Spleen (tissue), 11 donors: Measurements from ENCODE around the gene USP33. TPM values are rescaled to one million over a fixed set of nuclear protein-coding genes. Genes with fewer than 3 reads are reported as not detected.

Source experiments
- DNase-seq: peaks from one replicate; pipeline ENCODE4 v3.0.0-alpha.2; 2020
- H3K27ac ChIP-seq, 8 donors: fragments of 200-600 bp; sonication (generic) in 7 of 8; 1 replicate in 4 of 8; 2 replicates in 4 of 8; pipeline versions ENCODE4 v1.5.0 to v1.8.0; 2016 to 2021; ENCODE audit warnings: inconsistent platforms in 4 of 8, mild to moderate bottlenecking in 4 of 8, moderate library complexity in 1 of 8
- H3K27me3 ChIP-seq, 7 donors: fragments of 200-600 bp; sonication (generic) in 6 of 7; replicated peaks in 1 of 7; 1 replicate in 4 of 7; 2 replicates in 3 of 7; pipeline versions ENCODE4 v1.5.0 to v1.8.0; 2016 to 2021; ENCODE audit warnings: inconsistent platforms in 3 of 7, mild to moderate bottlenecking in 1 of 7
- H3K36me3 ChIP-seq, 6 donors: fragments of 200-600 bp; sonication (generic) in 5 of 6; 1 replicate in 4 of 6; 2 replicates in 2 of 6; pipeline versions ENCODE4 v1.5.0 to v1.8.0; 2016 to 2021; ENCODE audit warnings: inconsistent platforms in 2 of 6
- H3K4me1 ChIP-seq, 6 donors: fragments of 200-600 bp; sonication (generic) in 5 of 6; 1 replicate in 3 of 6; 2 replicates in 3 of 6; pipeline versions ENCODE4 v1.5.0 to v1.8.0; 2016 to 2021; ENCODE audit warnings: inconsistent platforms in 3 of 6
- H3K4me3 ChIP-seq, 8 donors: fragments of 200-600 bp; sonication (generic) in 7 of 8; 1 replicate in 4 of 8; 2 replicates in 4 of 8; pipeline versions ENCODE4 v1.5.0 to v1.8.0; 2016 to 2021; ENCODE audit warnings: inconsistent platforms in 4 of 8, mild to moderate bottlenecking in 4 of 8, moderate library complexity in 2 of 8
- H3K9me3 ChIP-seq, 8 donors: fragments of 200-600 bp; sonication (generic) in 7 of 8; 1 replicate in 4 of 8; 2 replicates in 4 of 8; pipeline versions ENCODE4 v1.5.0 to v1.8.0; 2016 to 2021; ENCODE audit warnings: inconsistent platforms in 4 of 8
- POLR2A ChIP-seq, 3 donors: fragments of 450-650 bp; IDR thresholded peaks; one replicate each; pipeline ENCODE4 v1.5.1; 2017; ENCODE audit warnings: antibody characterized with exemption in 3 of 3, mild to moderate bottlenecking in 1 of 3
- POLR2AphosphoS5 ChIP-seq, 3 donors: sonication (generic); formaldehyde crosslinking; IDR thresholded peaks; one replicate each; pipeline ENCODE4 v1.5.1; 2017; ENCODE audit warnings: antibody characterized with exemption in 3 of 3
- WGBS, 5 donors: extraction: QIAGEN DNeasy Blood & Tissue Kit in 3 of 5; methylation state at CpG; one replicate each; pipeline versions ENCODE4 v1.1.5 to v1.1.7; 2013 to 2018; 5-methylcytosine and 5-hydroxymethylcytosine counted together
- intact Hi-C: fragments of 100-400 bp; cut with DNase I; formaldehyde crosslinking; loops from one replicate; pipeline ENCODE4 v1.15.0; 2023; ENCODE audit warnings: low total_unique reads
- polyA plus RNA-seq, 3 donors: library from polyadenylated mRNA; stranded (reverse); fragments of 200-250 nt; gene quantifications; one replicate each; pipeline ENCODE4 v1.2.1, GENCODE V29; 2013
- total RNA-seq, 7 donors: library from RNA; depleted of rRNA in 3 of 7; stranded (reverse); fragments of >200 nt in 3 of 7; fragmentation: NEBNext Ultra II Directional in 4 of 7; extraction: Animal tissue kit (Norgen Biotek cat#: 25700) in 4 of 7; gene quantifications; one replicate each; pipeline versions ENCODE4 v1.1.0 to v1.2.1, GENCODE V29; 2016 to 2021
- TF ChIP-seq, protein P1 (sequence below), 11 experiments: fragments of 200-600 bp in 7 of 11; fragments of 450-650 bp in 4 of 11; sonication (generic) in 4 of 11; IDR thresholded peaks in 8 of 11; conservative IDR thresholded peaks in 3 of 11; 1 replicate in 7 of 11; 2 replicates in 4 of 11; pipeline versions ENCODE4 v1.4.0 to v1.8.0; 2016 to 2021; ENCODE audit warnings: antibody characterized with exemption in 11 of 11, inconsistent platforms in 4 of 11, mild to moderate bottlenecking in 1 of 11
- donor health status: healthy with polysubstance abuse.
- donor health status: DM: no; HTN: no; CAD: no; lungs with moderate emphysema.
- donor health status: DM: no; HTN: no; CAD: no.
- donor health status: Bipolar disorder and iron deficiency.
- donor health status: healthy.
- donor health status: DM: no; HTN: no; CAD: no.
- donor health status: DM: yes; HTN: yes; CAD: no.

Gene USP33
- total and polyA plus RNA-seq, 10 donors: 20.3 to 105 (median 73.5) TPM

- intact Hi-C loops: no loop called here
These were observed 70.7 kb downstream of the USP33 start for GRCh38 chr1:77688939-77689338.

GRCh38 chr1:77687519-77687906 is 72.1 kb downstream of the USP33 start:
- 42 to 67% (median 59%) methylated on average over 19 to 21 of the region's 21 CpGs for WGBS, 5 donors
- Histone ChIP-seq H3K27me3 (no peaks in the 10 kb centered on the region), H3K27ac (peak overlapping the region in 1 of 8 donors; percentile 38), H3K4me1 (peaks cover 4 to 13% (median 8%) of the 10 kb centered on the region in 6 donors), H3K36me3 (peaks cover 0 to 25% (median 3%) of the 10 kb centered on the region in 6 donors), H3K9me3 (peaks cover 0 to 6% (median 0%) of the 10 kb centered on the region in 8 donors), H3K4me3 (peak overlapping the region in 6 of 8 donors; percentile 3 to 56 (median 22))
- intact Hi-C loops: no loop called here
- DNase-seq: peak; percentile 74
- TF ChIP-seq, protein P1, sequence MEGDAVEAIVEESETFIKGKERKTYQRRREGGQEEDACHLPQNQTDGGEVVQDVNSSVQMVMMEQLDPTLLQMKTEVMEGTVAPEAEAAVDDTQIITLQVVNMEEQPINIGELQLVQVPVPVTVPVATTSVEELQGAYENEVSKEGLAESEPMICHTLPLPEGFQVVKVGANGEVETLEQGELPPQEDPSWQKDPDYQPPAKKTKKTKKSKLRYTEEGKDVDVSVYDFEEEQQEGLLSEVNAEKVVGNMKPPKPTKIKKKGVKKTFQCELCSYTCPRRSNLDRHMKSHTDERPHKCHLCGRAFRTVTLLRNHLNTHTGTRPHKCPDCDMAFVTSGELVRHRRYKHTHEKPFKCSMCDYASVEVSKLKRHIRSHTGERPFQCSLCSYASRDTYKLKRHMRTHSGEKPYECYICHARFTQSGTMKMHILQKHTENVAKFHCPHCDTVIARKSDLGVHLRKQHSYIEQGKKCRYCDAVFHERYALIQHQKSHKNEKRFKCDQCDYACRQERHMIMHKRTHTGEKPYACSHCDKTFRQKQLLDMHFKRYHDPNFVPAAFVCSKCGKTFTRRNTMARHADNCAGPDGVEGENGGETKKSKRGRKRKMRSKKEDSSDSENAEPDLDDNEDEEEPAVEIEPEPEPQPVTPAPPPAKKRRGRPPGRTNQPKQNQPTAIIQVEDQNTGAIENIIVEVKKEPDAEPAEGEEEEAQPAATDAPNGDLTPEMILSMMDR (IDR thresholded peaks at IDR 0.05 in 8 of 11, conservative IDR thresholded peaks at IDR 0.05 in 3 of 11): peak in 5 of 11 experiments; percentile 10 to 50 (median 13)
- no peak for TF ChIP-seq POLR2AphosphoS5 (IDR thresholded peaks at IDR 0.05)

More at GRCh38 chr1:77688939-77689338, 70.7 kb downstream of the USP33 start:
- peaks cover 0 to 40% (median 4%) of the 10 kb centered on the region in 6 donors for H3K36me3 ChIP-seq
- no peak overlapping the region for H3K4me3 ChIP-seq
- no peak for DNase-seq
- peaks cover under 1 to 7% (median 4%) of the 10 kb centered on the region in 6 donors for H3K4me1 ChIP-seq
- no peak for TF ChIP-seq POLR2A (IDR thresholded peaks at IDR 0.05)
- TF ChIP-seq, protein P1 (IDR thresholded peaks at IDR 0.05 in 8 of 11, conservative IDR thresholded peaks at IDR 0.05 in 3 of 11): no peak
- no peak for TF ChIP-seq POLR2AphosphoS5 (IDR thresholded peaks at IDR 0.05)
- H3K9me3 ChIP-seq: peaks cover 0 to 6% (median 0%) of the 10 kb centered on the region in 8 donors
- no peaks in the 10 kb centered on the region for H3K27me3 ChIP-seq
- H3K27ac ChIP-seq: no peak overlapping the region
- 77 to 86% (median 84%) methylated on average over 3 of the region's 3 CpGs for WGBS, 5 donors

DNA sequence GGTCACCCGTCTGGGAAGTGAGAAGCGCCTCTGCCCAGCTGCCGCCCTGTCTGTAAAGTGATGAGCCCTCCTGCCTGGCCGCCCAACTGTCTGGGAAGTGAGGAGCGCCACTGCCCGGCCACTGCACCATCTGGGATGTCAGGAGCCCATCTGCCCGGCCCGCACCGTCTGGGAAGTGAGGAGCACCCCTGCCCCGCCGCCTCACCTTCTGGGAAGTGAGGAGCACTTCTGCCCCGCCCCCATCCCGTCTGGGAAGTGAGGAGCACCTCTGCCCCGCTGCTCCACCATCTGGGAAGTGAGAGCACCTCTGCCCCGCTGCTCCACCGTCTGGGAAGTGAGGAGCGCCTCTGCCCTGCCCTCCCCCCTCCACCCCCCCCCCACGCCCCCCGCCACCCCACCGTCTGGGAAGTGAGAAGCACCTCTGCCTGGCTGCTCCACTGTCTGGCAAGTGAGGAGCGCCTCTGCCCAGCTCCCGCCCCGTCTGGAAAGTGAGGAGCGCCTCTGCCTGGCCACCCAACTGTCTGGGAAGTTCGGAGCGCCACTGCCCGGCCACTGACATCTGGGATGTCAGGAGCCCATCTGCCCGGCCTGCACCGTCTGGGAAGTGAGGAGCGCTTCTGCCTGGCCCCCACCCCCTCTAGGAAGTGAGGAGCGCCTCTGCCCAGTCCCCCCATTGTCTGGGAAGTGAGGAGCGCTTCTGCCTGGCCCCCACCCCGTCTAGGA is 72.7 kb downstream of the USP33 start:
- peaks cover 4 to 16% (median 8%) of the 10 kb centered on the region in 6 donors for H3K4me1 ChIP-seq
- no peaks in the 10 kb centered on the region for H3K27me3 ChIP-seq
- TF ChIP-seq POLR2AphosphoS5 (IDR thresholded peaks at IDR 0.05): no peak
- TF ChIP-seq, protein P1 (IDR thresholded peaks at IDR 0.05 in 8 of 11, conservative IDR thresholded peaks at IDR 0.05 in 3 of 11): no peak
- no peak for TF ChIP-seq POLR2A (IDR thresholded peaks at IDR 0.05)
- H3K9me3 ChIP-seq: peaks cover 0 to 2% (median 0%) of the 10 kb centered on the region in 8 donors
- H3K27ac ChIP-seq: peak overlapping the region in 1 of 8 donors; percentile 38
- intact Hi-C loops: no loop called here
- peak; percentile 75 for DNase-seq
- H3K4me3 ChIP-seq: peak overlapping the region in 2 of 8 donors; percentile 27 to 56
- WGBS, 5 donors: 90 to 93% (median 90%) methylated on average over 23 to 33 of the region's 33 CpGs
- peaks cover 0 to 20% (median under 1%) of the 10 kb centered on the region in 6 donors for H3K36me3 ChIP-seq
